G401 (cell line): ENCODE results near the gene ASAH2B. TPM values are rescaled to one million over a fixed set of nuclear protein-coding genes. Genes with fewer than 3 reads are reported as not detected.

Source experiments
- DNase-seq: peaks from one replicate; pipeline ENCODE4 v3.0.0-alpha.2; 2015; ENCODE audit warnings: low spot score
- in situ Hi-C: cut with HindIII; loops from 2 replicates; pipeline ENCODE4 v1.10.0; 2016; ENCODE audit warnings: low sequenced_read_pairs, mixed read lengths
- total RNA-seq: library from RNA; depleted of rRNA; stranded (reverse); fragments of >200 nt; shearing (Covaris generic); gene quantifications from 2 replicates; pipeline ENCODE4 v1.2.3, GENCODE V29; 2014; rRNA removed

The ASAH2B gene
- total RNA-seq, 1 experiment from 2014 or later, result 1.3 TPM

- peak; percentile 42 for DNase-seq
- in situ Hi-C loops, result no loop called here
These were observed 49.5 kb downstream of the ASAH2B start for GRCh38 chr10:50788951-50789945.

DNA sequence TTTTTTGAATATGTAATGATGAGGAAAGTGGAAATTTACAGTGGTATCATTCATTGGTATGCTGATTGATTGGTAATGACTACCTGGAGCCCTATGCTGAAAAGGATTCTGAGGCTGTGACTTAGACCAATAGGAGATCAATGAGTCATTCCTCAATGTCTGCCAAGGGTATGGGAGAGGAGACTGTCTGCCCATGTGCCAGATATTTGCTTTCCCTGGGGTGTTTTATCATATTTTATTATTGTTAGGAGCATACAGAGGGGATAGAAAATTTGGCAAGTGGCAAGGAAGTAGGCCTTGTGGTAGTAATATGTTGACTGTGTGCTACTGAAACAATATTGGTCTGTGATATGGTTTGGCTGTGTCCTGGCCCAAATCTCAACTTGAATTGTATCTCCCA, 54.8 kb downstream of the ASAH2B start:
- DNase-seq, result no peak
- in situ Hi-C loops, result no loop called here

- no peak for DNase-seq
- in situ Hi-C loops, result no loop called here
These were observed 57.0 kb downstream of the ASAH2B start for GRCh38 chr10:50796693-50797092.

GRCh38 chr10:50798297-50798696, 58.6 kb downstream of the ASAH2B start:
- DNase-seq, result no peak
- in situ Hi-C loops, result no loop called here

DNA sequence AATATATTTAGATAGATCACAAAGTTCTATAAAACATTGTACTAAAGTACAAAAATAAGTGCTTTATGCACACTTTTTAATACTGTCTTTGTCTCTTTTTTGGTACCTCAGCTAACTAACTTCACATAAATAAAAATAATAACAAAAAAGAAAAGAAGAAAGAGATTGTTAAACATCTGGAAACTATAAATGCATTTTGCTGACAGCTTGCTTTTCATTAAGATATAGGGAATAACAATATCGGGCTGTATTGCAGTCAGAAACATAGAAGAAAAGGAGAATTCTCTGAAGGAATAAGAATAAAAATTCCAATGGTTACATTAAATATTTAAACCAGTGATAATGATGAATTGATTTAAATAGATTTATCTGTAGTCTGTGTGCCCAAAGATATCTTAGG, 59.9 kb downstream of the ASAH2B start:
- no peak for DNase-seq
- in situ Hi-C loops, result no loop called here

- in situ Hi-C loops, result no loop called here
- DNase-seq, result no peak
These were observed 66.4 kb downstream of the ASAH2B start for GRCh38 chr10:50805981-50806622.

- DNase-seq, result no peak
- in situ Hi-C loops, result no loop called here
These were observed 68.4 kb downstream of the ASAH2B start for GRCh38 chr10:50807851-50808776.

Other genes starting within 250 kb of the ASAH2B start
- 10.0 and 25.5 TPM in 2 replicates for gene SGMS1, start 116.0 kb upstream of the ASAH2B start, total RNA-seq
- 4.7 and 4.9 TPM in 2 replicates for gene A1CF, start 145.7 kb downstream of the ASAH2B start, total RNA-seq